Panc1 (cell line): ENCODE measurements around the gene ZFR2. TPM values are rescaled to one million over a fixed set of nuclear protein-coding genes. Genes with fewer than 3 reads are reported as not detected.

ENCODE experiments used
- ATAC-seq: fragments of 200-7000 bp; cut with Tn5 transposase; 2 replicates; pipeline ENCODE4 v1.9.1; 2020; ENCODE audit warnings: mild to moderate bottlenecking, moderate library complexity
- BruUV-seq: library from RNA; stranded (reverse); fragments of 400-500 nt; replicated peaks from 2 replicates; lab custom pipeline; 2021; lab: Mats Ljungman, UMichigan
- CTCF ChIA-PET: fragments of 300-600 bp; sonication (Branson Sonifier 250); formaldehyde crosslinking; loops from one replicate; lab custom pipeline; 2022; ENCODE audit warnings: antibody characterized with exemption; lab: Charles Lee
- POLR2A ChIA-PET: fragments of 300-600 bp; sonication (Branson Sonifier 250); formaldehyde crosslinking; loops from one replicate; lab custom pipeline; 2022; ENCODE audit warnings: antibody characterized with exemption; lab: Charles Lee
- DNase-seq: peaks from one replicate; pipeline ENCODE4 v3.0.0-alpha.2; 2010; ENCODE audit warnings: low read depth, low spot score
- H3K27ac ChIP-seq: 2 replicates; pipeline ENCODE4 v1.5.1; 2011; ENCODE audit warnings: mild to moderate bottlenecking, low read length, inconsistent platforms
- H3K27me3 ChIP-seq: fragments of 200-500 bp; sonication (Bioruptor generic); 2 replicates; pipeline ENCODE4 v1.6.0; 2014; ENCODE audit warnings: low read length, inconsistent platforms; ENCODE audit not compliant: control insufficient read depth, insufficient read depth
- H3K36me3 ChIP-seq: fragments of 200-500 bp; sonication (Bioruptor generic); 2 replicates; pipeline ENCODE4 v1.5.1; 2014; ENCODE audit warnings: inconsistent platforms, mild to moderate bottlenecking, low read length, moderate library complexity; ENCODE audit not compliant: control insufficient read depth, insufficient read depth
- H3K4me1 ChIP-seq: 2 replicates; pipeline ENCODE4 v1.5.1; 2011; ENCODE audit warnings: inconsistent platforms, mild to moderate bottlenecking, low read length, moderate library complexity; ENCODE audit not compliant: control insufficient read depth, insufficient read depth
- H3K4me3 ChIP-seq, 2 experiments: 2 replicates each; pipeline ENCODE4 v1.5.1; 2011 to 2012; ENCODE audit warnings: low read depth in 2 of 2, low read length in 2 of 2, mild to moderate bottlenecking in 2 of 2, inconsistent platforms in 1 of 2, moderate library complexity in 1 of 2
- H3K9me3 ChIP-seq: fragments of 200-500 bp; sonication (Bioruptor generic); 2 replicates; pipeline ENCODE4 v1.5.1; 2014; ENCODE audit warnings: low read depth, mild to moderate bottlenecking, inconsistent platforms, low read length, moderate library complexity; ENCODE audit not compliant: control insufficient read depth, insufficient read depth
- POLR2AphosphoS5 ChIP-seq: IDR thresholded peaks from 2 replicates; pipeline ENCODE4 v1.6.1; 2012; ENCODE audit warnings: mild to moderate bottlenecking, low read depth, low read length, moderate library complexity
- SIN3A ChIP-seq: IDR thresholded peaks from 2 replicates; pipeline ENCODE4 v1.6.1; 2012; ENCODE audit warnings: low read depth, mild to moderate bottlenecking, low read length, moderate library complexity, borderline replicate concordance; ENCODE audit not compliant: insufficient read depth
- TCF7L2 ChIP-seq: IDR thresholded peaks from 2 replicates; pipeline ENCODE4 v1.6.1; 2011; ENCODE audit warnings: mild to moderate bottlenecking, low read depth, low read length, inconsistent platforms
- in situ Hi-C: cut with HindIII; loops from 2 replicates; pipeline ENCODE4 v1.10.0; 2016; ENCODE audit warnings: low sequenced_read_pairs, low pct_unique_long_range_greater_than_20kb
- intact Hi-C: fragments of 100-400 bp; cut with micrococcal nuclease; formaldehyde crosslinking; loops from one replicate; pipeline ENCODE4 v1.10.0; 2022; ENCODE audit not compliant: unreplicated experiment
- total RNA-seq: library from RNA; stranded (reverse); gene quantifications from one replicate; pipeline ENCODE4 v1.2.1, GENCODE V29; 2021; ENCODE audit not compliant: unreplicated experiment
- TF ChIP-seq, protein P1 (sequence below), 2 experiments: IDR thresholded peaks; 2 replicates each; pipeline ENCODE4 v1.6.1; 2011 to 2012; ENCODE audit warnings: low read depth in 2 of 2, control low read depth in 1 of 2, low read length in 1 of 2, mild to moderate bottlenecking in 1 of 2, moderate library complexity in 1 of 2; ENCODE audit not compliant: insufficient read depth in 1 of 2
- TF ChIP-seq, protein P2 (sequence below): fragments of 450-650 bp; IDR thresholded peaks from 2 replicates; pipeline ENCODE4 v1.5.1; 2017; ENCODE audit warnings: mild to moderate bottlenecking

ZFR2 gene
- total RNA-seq, 1 experiment from 2014 or later, result 0.74 TPM

DNA sequence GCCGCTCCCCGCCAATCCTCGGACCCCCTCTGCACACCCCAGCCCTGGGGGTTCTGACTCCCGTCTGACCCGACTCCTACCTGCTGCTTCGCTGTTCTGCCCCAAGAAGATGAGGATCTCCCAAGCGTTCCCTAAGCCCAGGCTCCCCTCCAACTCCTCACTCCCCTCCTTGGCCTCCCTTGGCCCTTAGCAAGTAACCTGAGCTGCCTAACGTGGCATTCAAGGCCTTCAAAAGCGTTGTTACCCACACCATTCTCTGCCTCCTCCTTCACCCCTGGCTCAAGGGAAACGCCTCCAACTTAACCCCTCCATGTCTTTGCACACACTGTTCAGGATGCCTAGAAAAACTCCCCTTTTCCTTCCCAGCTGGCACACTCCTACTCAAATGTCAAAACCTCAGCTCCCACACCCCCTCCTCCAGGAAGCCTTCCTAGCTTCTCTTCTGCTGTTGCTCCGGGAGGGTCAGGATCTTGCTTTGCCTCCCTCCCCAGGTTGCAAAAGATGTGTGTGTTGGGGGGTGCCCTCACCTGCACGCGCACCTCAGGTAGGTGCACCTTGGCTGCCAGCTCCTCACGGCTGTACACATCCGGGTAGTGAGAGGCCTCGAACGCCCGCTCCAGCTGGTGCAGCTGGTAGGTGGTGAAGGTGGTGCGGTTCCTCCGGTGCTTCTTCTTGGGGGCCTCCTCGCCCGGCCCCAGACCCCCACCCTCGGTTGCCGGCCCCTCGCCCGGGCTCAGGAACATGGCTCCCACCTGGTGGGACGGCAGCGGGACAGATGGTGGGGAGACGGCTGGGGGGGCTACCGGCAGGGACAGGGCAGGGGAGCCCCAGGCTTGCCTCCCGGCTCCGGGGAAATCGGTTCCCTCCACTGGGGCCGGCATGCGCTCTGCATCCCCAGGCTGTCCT, 97.6 kb downstream of the ZFR2 start:
- intact Hi-C loops, result no loop called here
- Histone ChIP-seq H3K36me3 (no peaks in the 10 kb centered on the region), H3K9me3 (no peaks in the 10 kb centered on the region), H3K4me3 (no peak overlapping the region), H3K27ac (no peak overlapping the region), H3K27me3 (no peaks in the 10 kb centered on the region), H3K4me1 (no peaks in the 10 kb centered on the region)
- CTCF ChIA-PET, result no interaction called here
- TF ChIP-seq SIN3A (no peak), POLR2AphosphoS5 (no peak)
- in situ Hi-C loops, result no loop called here
- POLR2A ChIA-PET, result no interaction called here
- BruUV-seq, result no TSS peak
- DNase-seq (no peak), ATAC-seq (peak; percentile 19; the same call in 1 of the 2 replicates)

DNA sequence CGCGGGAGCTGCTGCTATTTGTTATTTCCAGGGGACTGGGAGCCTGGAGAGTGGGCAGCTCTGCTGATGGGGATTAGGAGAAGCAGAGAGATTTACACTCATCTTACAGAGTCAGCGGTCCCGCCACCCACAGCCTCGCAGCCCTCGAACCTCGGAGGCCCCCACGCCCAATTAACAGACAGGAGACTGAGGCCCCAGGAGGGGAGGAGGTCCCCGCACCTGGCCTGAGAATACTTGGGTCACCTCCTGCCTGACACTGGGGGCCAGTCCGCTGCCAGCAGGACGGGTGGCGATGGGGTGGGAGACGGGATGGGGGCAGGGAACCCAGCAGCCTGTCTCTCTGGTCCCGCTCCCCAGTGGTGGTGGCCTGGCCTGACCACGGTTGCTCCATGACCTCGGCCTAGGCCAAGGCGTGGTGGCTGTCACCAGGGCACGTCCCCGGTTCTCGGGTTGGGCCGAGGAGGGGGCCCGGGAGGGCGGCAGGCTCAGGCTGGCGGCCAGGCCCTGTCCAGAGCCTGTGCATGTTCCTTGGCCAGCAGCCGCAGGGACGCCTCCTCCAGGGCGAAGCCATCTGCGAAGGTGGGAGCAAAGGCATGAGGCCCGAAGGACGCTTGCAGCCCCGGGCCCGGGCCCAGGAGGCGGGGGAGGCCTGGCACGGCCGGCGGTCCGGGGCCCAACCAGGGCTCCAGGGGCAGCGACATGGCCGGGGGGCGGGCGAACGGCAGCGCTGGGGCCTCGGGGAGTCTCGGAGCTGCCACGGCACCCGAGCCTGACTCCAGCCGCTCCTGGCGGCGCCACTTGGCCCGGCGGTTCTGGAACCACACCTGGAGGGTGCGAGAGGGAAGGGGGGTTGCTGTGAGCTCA, 98.5 kb downstream of the ZFR2 start:
- TF ChIP-seq, protein P1, sequence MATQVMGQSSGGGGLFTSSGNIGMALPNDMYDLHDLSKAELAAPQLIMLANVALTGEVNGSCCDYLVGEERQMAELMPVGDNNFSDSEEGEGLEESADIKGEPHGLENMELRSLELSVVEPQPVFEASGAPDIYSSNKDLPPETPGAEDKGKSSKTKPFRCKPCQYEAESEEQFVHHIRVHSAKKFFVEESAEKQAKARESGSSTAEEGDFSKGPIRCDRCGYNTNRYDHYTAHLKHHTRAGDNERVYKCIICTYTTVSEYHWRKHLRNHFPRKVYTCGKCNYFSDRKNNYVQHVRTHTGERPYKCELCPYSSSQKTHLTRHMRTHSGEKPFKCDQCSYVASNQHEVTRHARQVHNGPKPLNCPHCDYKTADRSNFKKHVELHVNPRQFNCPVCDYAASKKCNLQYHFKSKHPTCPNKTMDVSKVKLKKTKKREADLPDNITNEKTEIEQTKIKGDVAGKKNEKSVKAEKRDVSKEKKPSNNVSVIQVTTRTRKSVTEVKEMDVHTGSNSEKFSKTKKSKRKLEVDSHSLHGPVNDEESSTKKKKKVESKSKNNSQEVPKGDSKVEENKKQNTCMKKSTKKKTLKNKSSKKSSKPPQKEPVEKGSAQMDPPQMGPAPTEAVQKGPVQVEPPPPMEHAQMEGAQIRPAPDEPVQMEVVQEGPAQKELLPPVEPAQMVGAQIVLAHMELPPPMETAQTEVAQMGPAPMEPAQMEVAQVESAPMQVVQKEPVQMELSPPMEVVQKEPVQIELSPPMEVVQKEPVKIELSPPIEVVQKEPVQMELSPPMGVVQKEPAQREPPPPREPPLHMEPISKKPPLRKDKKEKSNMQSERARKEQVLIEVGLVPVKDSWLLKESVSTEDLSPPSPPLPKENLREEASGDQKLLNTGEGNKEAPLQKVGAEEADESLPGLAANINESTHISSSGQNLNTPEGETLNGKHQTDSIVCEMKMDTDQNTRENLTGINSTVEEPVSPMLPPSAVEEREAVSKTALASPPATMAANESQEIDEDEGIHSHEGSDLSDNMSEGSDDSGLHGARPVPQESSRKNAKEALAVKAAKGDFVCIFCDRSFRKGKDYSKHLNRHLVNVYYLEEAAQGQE (IDR thresholded peaks at IDR 0.05; ENCODE audit: insufficient read depth in 1 of 2, low read depth in 2 of 2, low read length in 1 of 2), result no peak
- TF ChIP-seq, protein P2, sequence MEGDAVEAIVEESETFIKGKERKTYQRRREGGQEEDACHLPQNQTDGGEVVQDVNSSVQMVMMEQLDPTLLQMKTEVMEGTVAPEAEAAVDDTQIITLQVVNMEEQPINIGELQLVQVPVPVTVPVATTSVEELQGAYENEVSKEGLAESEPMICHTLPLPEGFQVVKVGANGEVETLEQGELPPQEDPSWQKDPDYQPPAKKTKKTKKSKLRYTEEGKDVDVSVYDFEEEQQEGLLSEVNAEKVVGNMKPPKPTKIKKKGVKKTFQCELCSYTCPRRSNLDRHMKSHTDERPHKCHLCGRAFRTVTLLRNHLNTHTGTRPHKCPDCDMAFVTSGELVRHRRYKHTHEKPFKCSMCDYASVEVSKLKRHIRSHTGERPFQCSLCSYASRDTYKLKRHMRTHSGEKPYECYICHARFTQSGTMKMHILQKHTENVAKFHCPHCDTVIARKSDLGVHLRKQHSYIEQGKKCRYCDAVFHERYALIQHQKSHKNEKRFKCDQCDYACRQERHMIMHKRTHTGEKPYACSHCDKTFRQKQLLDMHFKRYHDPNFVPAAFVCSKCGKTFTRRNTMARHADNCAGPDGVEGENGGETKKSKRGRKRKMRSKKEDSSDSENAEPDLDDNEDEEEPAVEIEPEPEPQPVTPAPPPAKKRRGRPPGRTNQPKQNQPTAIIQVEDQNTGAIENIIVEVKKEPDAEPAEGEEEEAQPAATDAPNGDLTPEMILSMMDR, result no peak
- TF ChIP-seq POLR2AphosphoS5 (no peak), TCF7L2 (no peak), SIN3A (no peak)
- Histone ChIP-seq H3K4me1 (no peaks in the 10 kb centered on the region), H3K27me3 (no peaks in the 10 kb centered on the region), H3K27ac (no peak overlapping the region), H3K9me3 (no peaks in the 10 kb centered on the region), H3K36me3 (no peaks in the 10 kb centered on the region), H3K4me3 (no peak overlapping the region)
- CTCF ChIA-PET, result no interaction called here
- POLR2A ChIA-PET, result no interaction called here
- intact Hi-C loops (no loop called here), in situ Hi-C loops (no loop called here)
- DNase-seq (no peak), ATAC-seq (no peak)
- no TSS peak for BruUV-seq
